Tibial artery (tissue), 4 donors: Measurements from ENCODE around the gene DNASE2B.

Source experiments
- DNase-seq, 2 donors: peaks; one replicate each; pipeline ENCODE4 v3.0.0-alpha.2; 2019
- H3K27ac ChIP-seq, 2 donors: fragments of 200-600 bp; sonication (generic) in 1 of 2; 1 replicate in 1 of 2; 2 replicates in 1 of 2; pipeline ENCODE4 v1.5.1; 2018 to 2019; ENCODE audit warnings: mild to moderate bottlenecking in 1 of 2
- H3K27me3 ChIP-seq, 2 donors: fragments of 200-600 bp; sonication (generic) in 1 of 2; one replicate each; pipeline versions ENCODE4 v1.5.1 to v1.6.0; 2016 to 2019
- H3K36me3 ChIP-seq, 3 donors: fragments of 200-600 bp; sonication (generic) in 2 of 3; one replicate each; pipeline ENCODE4 v1.5.1; 2016 to 2019; ENCODE audit warnings: mild to moderate bottlenecking in 2 of 3
- H3K4me1 ChIP-seq, 4 donors: fragments of 200-600 bp; sonication (generic) in 2 of 4; 1 replicate in 3 of 4; 2 replicates in 1 of 4; pipeline ENCODE4 v1.5.1; 2016 to 2019
- H3K4me3 ChIP-seq, 2 donors: fragments of 200-600 bp; sonication (generic) in 1 of 2; 1 replicate in 1 of 2; 2 replicates in 1 of 2; pipeline ENCODE4 v1.5.1; 2018 to 2019; ENCODE audit warnings: mild to moderate bottlenecking in 2 of 2
- H3K9me3 ChIP-seq, 3 donors: fragments of 200-600 bp; sonication (generic) in 1 of 3; one replicate each; pipeline ENCODE4 v1.5.1; 2016 to 2019
- CTCF ChIP-seq, 2 experiments: fragments of 200-600 bp in 1 of 2; fragments of 450-650 bp in 1 of 2; IDR thresholded peaks; one replicate each; pipeline ENCODE4 v1.5.1; 2017 to 2019; ENCODE audit warnings: antibody characterized with exemption in 2 of 2, mild to moderate bottlenecking in 1 of 2, moderate library complexity in 1 of 2
- intact Hi-C: fragments of 100-400 bp; cut with DNase I; formaldehyde crosslinking; loops from one replicate; pipeline ENCODE4 v1.15.0; 2023; ENCODE audit warnings: low total_unique reads

DNASE2B gene

DNA sequence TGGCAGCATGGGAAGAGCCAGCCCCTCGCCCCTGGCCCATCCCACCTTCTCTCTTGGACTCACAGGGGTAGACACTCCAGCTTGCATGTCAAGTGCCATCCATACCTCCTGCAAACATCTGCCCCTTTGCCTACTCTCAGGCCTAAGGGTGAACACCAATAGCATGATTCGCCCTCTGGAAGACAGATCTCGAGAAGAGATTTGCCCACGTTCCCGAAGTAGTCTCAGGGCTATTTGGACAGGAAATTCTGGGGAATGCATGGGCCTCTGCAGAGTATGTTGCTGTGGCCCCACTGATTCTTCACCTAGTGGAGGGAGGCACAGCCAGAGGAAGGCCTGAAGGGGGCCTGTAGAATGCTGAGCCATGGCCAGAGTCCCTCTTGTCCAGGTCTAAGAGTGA lies 29.8 kb upstream of the DNASE2B start:
- intact Hi-C loops, result no loop called here
- Histone ChIP-seq H3K27ac (no peak overlapping the region), H3K4me1 (peaks cover 0 to 14% (median under 1%) of the 10 kb centered on the region in 4 donors), H3K4me3 (no peak overlapping the region), H3K9me3 (no peaks in the 10 kb centered on the region), H3K36me3 (no peaks in the 10 kb centered on the region), H3K27me3 (no peaks in the 10 kb centered on the region)
- DNase-seq, result no peak
- TF ChIP-seq CTCF (IDR thresholded peaks at IDR 0.05), result no peak

DNA sequence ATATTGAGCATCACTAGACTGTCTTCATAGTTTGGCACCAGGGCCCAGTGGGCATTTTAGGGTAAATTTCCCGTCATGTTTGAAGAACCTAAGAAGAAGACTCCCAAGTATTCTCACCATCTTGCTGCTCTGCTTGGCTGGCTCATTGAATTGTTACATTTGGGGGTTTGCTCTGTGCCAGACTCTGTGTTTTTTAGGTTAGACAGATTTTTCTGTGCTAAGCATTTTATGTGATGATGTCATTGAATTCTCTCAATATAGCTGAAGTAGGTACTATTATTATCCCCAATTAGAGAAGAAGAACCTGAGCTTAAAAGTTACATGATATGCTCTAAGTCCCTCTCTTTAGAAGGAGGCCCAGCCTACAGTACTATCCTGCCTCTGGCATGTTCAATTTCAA lies 28.0 kb upstream of the DNASE2B start:
- Histone ChIP-seq H3K36me3 (no peaks in the 10 kb centered on the region), H3K27me3 (no peaks in the 10 kb centered on the region), H3K4me1 (peaks cover 0 to 25% (median 8%) of the 10 kb centered on the region in 4 donors), H3K4me3 (no peak overlapping the region), H3K27ac (no peak overlapping the region), H3K9me3 (no peaks in the 10 kb centered on the region)
- intact Hi-C loops, result no loop called here
- TF ChIP-seq CTCF (IDR thresholded peaks at IDR 0.05), result no peak
- no peak for DNase-seq

DNA sequence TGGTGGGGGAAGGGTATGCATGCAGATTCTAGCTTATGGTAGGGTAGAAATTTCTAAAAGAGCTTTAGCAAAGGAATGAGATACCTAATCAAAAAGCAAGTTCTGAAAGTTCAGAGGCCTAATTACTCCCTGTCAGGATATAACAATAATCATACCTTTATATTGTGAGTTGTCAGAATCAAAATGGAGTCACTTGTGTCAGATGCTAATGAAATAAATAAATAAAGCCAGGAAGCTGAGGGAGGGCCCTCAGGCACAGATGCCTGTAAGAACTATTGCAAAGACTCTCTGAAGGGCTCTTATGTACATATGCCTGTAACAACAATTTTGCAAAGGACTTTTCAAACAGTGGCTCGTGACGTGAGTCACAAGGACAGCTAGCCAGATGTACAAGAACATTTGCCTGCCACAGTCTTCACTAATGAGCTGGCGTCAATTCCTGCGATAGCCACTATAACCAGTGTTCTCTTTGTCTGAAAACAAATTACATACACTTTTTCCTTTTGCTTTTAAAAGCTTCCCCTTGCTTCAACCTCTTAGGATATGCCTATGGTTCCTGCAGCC lies 27.4 kb upstream of the DNASE2B start:
- TF ChIP-seq CTCF (IDR thresholded peaks at IDR 0.05), result no peak
- no peak overlapping the region for H3K27ac ChIP-seq
- intact Hi-C loops, result no loop called here
- H3K4me3 ChIP-seq, result no peak overlapping the region
- peaks cover 0 to 25% (median 8%) of the 10 kb centered on the region in 4 donors for H3K4me1 ChIP-seq
- H3K9me3 ChIP-seq, result no peaks in the 10 kb centered on the region
- H3K27me3 ChIP-seq, result no peaks in the 10 kb centered on the region
- no peaks in the 10 kb centered on the region for H3K36me3 ChIP-seq
- no peak for DNase-seq

DNA sequence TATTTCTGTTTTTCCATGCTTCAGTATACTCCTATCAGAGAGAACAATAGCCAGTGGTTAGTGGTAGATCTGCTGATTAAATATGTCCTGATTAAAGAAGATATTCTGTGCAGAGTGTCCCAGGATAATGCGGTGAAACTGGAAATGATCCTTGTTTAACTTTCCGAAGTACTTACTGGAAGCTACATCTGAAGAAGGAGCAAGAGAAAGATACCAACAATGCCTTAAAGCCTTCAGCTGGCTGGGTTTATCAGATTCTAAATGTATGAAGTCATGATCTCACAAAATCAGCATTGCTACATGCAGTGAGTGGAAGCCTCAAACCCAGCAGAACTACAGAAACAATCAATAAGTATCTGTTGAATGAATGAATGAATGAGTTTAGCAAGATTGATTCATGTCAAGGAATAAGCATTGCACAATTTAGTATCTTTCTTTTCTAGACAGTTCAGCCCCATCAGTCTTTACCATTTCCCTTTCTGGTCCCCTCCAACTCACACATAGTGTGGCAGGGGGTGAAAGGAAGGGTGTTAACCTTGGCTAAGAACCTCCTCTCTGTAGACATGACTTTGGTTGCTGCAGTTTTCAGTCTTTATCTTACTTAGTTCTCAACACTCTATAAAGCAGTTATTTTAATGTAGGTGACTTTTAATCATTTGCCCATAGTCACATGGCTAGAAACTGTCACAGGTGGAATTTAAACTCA lies 24.7 kb upstream of the DNASE2B start:
- no peaks in the 10 kb centered on the region for H3K27me3 ChIP-seq
- no peak overlapping the region for H3K27ac ChIP-seq
- peaks cover 0 to 38% (median 14%) of the 10 kb centered on the region in 4 donors for H3K4me1 ChIP-seq
- no peaks in the 10 kb centered on the region for H3K36me3 ChIP-seq
- no peak for TF ChIP-seq CTCF (IDR thresholded peaks at IDR 0.05)
- H3K4me3 ChIP-seq, result no peak overlapping the region
- intact Hi-C loops, result no loop called here
- H3K9me3 ChIP-seq, result no peaks in the 10 kb centered on the region
- DNase-seq, result no peak

GRCh38 chr1:84374991-84375696 lies 23.1 kb upstream of the DNASE2B start:
- H3K4me1 ChIP-seq, result peaks cover 0 to 38% (median 14%) of the 10 kb centered on the region in 4 donors
- no peaks in the 10 kb centered on the region for H3K27me3 ChIP-seq
- no peaks in the 10 kb centered on the region for H3K36me3 ChIP-seq
- intact Hi-C loops, result no loop called here
- H3K4me3 ChIP-seq, result no peak overlapping the region
- DNase-seq, result peak in 1 of 2 donors; percentile 61
- peak overlapping the region; percentile 25 to 31 for H3K27ac ChIP-seq
- TF ChIP-seq CTCF (IDR thresholded peaks at IDR 0.05), result no peak
- no peaks in the 10 kb centered on the region for H3K9me3 ChIP-seq
